HCT116 (cell line): ENCODE data around the gene SPTY2D1. TPM values are rescaled to one million over a fixed set of nuclear protein-coding genes. Genes with fewer than 3 reads are reported as not detected.

ENCODE experiments used
- ATAC-seq: fragments of 200-7000 bp; cut with Tn5 transposase; 2 replicates; pipeline ENCODE4 v1.9.1; 2020; ENCODE audit warnings: mild to moderate bottlenecking, moderate library complexity
- BruUV-seq: library from RNA; stranded (reverse); fragments of 400-500 nt; replicated peaks from 2 replicates; lab custom pipeline; 2021; lab: Mats Ljungman, UMichigan
- CTCF ChIA-PET: fragments of 300-600 bp; sonication (Branson Sonifier 250); formaldehyde crosslinking; loops from one replicate; lab custom pipeline; 2021; ENCODE audit warnings: antibody characterized with exemption; lab: Charles Lee
- POLR2A ChIA-PET: fragments of 300-600, 350-600 bp; sonication (Branson Sonifier 250); formaldehyde crosslinking; loops from one replicate; lab custom pipeline; 2021; ENCODE audit warnings: antibody characterized with exemption; lab: Charles Lee
- RAD21 ChIA-PET, 2 experiments: fragments of 300-600 bp; sonication (Branson Sonifier 250); formaldehyde crosslinking; loops; one replicate each; lab custom pipeline; 2023; ENCODE audit warnings: low total read pairs in 2 of 2; ENCODE audit not compliant: uncharacterized antibody in 2 of 2, unreplicated experiment in 2 of 2, low non-redundant PET in 1 of 2; lab: Charles Lee
- DNase-seq: peaks from one replicate; pipeline ENCODE4 v3.0.0-alpha.2; 2010; ENCODE audit warnings: low read depth, low spot score
- H2AFZ ChIP-seq: fragments of 200-600 bp; shearing (Covaris generic), sonication (generic); 2 replicates; pipeline ENCODE4 v1.6.1; 2017; ENCODE audit warnings: low read depth, mixed run types, mixed read lengths, antibody characterized with exemption, low read length; ENCODE audit not compliant: poor library complexity, severe bottlenecking
- H3K27ac ChIP-seq: 2 replicates; pipeline ENCODE4 v1.5.1; 2012; ENCODE audit warnings: low read depth, low read length
- H3K27me3 ChIP-seq: fragments of 200-600 bp; sonication (generic); 2 replicates; pipeline ENCODE4 v1.6.1; 2016; ENCODE audit warnings: mixed run types, low read length, mixed read lengths; ENCODE audit not compliant: insufficient read depth
- H3K36me3 ChIP-seq, 2 experiments: fragments of 200-500 bp in 1 of 2; fragments of 200-600 bp in 1 of 2; sonication (Bioruptor generic) in 1 of 2; sonication (generic) in 1 of 2; 2 replicates each; pipeline versions ENCODE4 v1.5.1 to v1.6.1; 2014 to 2016; ENCODE audit warnings: low read length in 2 of 2, inconsistent platforms in 1 of 2, mixed read lengths in 1 of 2, mixed run types in 1 of 2; ENCODE audit not compliant: insufficient read depth in 2 of 2, control insufficient read depth in 1 of 2
- H3K4me1 ChIP-seq, 2 experiments: fragments of 200-600 bp in 1 of 2; sonication (generic) in 1 of 2; 2 replicates each; pipeline versions ENCODE4 v1.5.1 to v1.6.1; 2012 to 2017; ENCODE audit warnings: low read length in 2 of 2, inconsistent platforms in 1 of 2, mild to moderate bottlenecking in 1 of 2, mixed read lengths in 1 of 2, mixed run types in 1 of 2, moderate library complexity in 1 of 2; ENCODE audit not compliant: insufficient read depth in 2 of 2, control insufficient read depth in 1 of 2
- H3K4me2 ChIP-seq: fragments of 200-600 bp; sonication (generic); 2 replicates; pipeline ENCODE4 v1.6.1; 2017; ENCODE audit warnings: mixed run types, low read length, mixed read lengths
- H3K4me3 ChIP-seq, 2 experiments: fragments of 200-600 bp in 1 of 2; sonication (generic) in 1 of 2; replicated peaks in 1 of 2; 2 replicates each; pipeline ENCODE4 v1.5.1; 2011 to 2016; ENCODE audit warnings: low read length in 2 of 2, control low read depth in 1 of 2, low read depth in 1 of 2, mild to moderate bottlenecking in 1 of 2, mixed read lengths in 1 of 2, mixed run types in 1 of 2
- H3K79me2 ChIP-seq: fragments of 200-600 bp; sonication (generic); 2 replicates; pipeline ENCODE4 v1.6.1; 2017; ENCODE audit warnings: mild to moderate bottlenecking, mixed run types, low read length, moderate library complexity, mixed read lengths; ENCODE audit not compliant: insufficient read depth
- H3K9ac ChIP-seq: fragments of 200-600 bp; sonication (generic); 2 replicates; pipeline ENCODE4 v1.6.1; 2016; ENCODE audit warnings: low read length, mixed read lengths
- H3K9me2 ChIP-seq: fragments of 200-600 bp; sonication (generic), shearing (Covaris generic); 2 replicates; pipeline ENCODE4 v1.6.1; 2017; ENCODE audit warnings: mixed run types, mild to moderate bottlenecking, moderate library complexity; ENCODE audit not compliant: insufficient read depth
- H3K9me3 ChIP-seq, 2 experiments: fragments of 200-500 bp in 1 of 2; fragments of 200-600 bp in 1 of 2; sonication (Bioruptor generic) in 1 of 2; sonication (generic) in 1 of 2; 2 replicates each; pipeline ENCODE4 v1.6.1; 2014 to 2017; ENCODE audit warnings: low read length in 2 of 2, mixed read lengths in 2 of 2, inconsistent platforms in 1 of 2, low read depth in 1 of 2, mild to moderate bottlenecking in 1 of 2, mixed run types in 1 of 2, moderate library complexity in 1 of 2; ENCODE audit not compliant: control insufficient read depth in 1 of 2, insufficient read depth in 1 of 2
- H4K20me1 ChIP-seq: fragments of 200-600 bp; sonication (generic), shearing (Covaris generic); 2 replicates; pipeline ENCODE4 v1.6.1; 2017; ENCODE audit warnings: mixed run types, mild to moderate bottlenecking, moderate library complexity; ENCODE audit not compliant: insufficient read depth
- CBX3 ChIP-seq: IDR thresholded peaks from 2 replicates; pipeline ENCODE4 v1.6.1; 2012; ENCODE audit warnings: low read depth
- CEBPB ChIP-seq: IDR thresholded peaks from 2 replicates; pipeline ENCODE4 v1.6.1; 2012; ENCODE audit warnings: low read depth
- CTCF ChIP-seq, 3 experiments: fragments of 200-600 bp in 1 of 3; sonication (generic) in 1 of 3; IDR thresholded peaks in 2 of 3; conservative IDR thresholded peaks in 1 of 3; 2 replicates each; pipeline ENCODE4 v1.5.1; 2012 to 2017; ENCODE audit warnings: low read depth in 2 of 3, low read length in 2 of 3, antibody characterized with exemption in 1 of 3, borderline replicate concordance in 1 of 3, control low read depth in 1 of 3, mild to moderate bottlenecking in 1 of 3, mixed read lengths in 1 of 3, mixed run types in 1 of 3, moderate library complexity in 1 of 3; ENCODE audit not compliant: insufficient read depth in 1 of 3
- EGR1 ChIP-seq: IDR thresholded peaks from 2 replicates; pipeline ENCODE4 v1.6.1; 2012; ENCODE audit warnings: low read depth
- ELF1 ChIP-seq: IDR thresholded peaks from 2 replicates; pipeline ENCODE4 v1.6.1; 2012; ENCODE audit warnings: low read depth, borderline replicate concordance
- EZH2 ChIP-seq: fragments of 200-600 bp; sonication (generic); IDR thresholded peaks from 2 replicates; pipeline ENCODE4 v1.6.1; 2017; ENCODE audit warnings: antibody characterized with exemption, mixed run types
- EZH2phosphoT487 ChIP-seq: fragments of 200-600 bp; IDR thresholded peaks from 2 replicates; pipeline ENCODE4 v1.6.1; 2018; ENCODE audit warnings: antibody characterized with exemption, borderline replicate concordance
- JUND ChIP-seq: IDR thresholded peaks from 2 replicates; pipeline ENCODE4 v1.6.1; 2012
- MAX ChIP-seq: IDR thresholded peaks from 2 replicates; pipeline ENCODE4 v1.6.1; 2012
- POLR2A ChIP-seq: IDR thresholded peaks from 2 replicates; pipeline ENCODE4 v1.7.0; 2011; ENCODE audit warnings: borderline replicate concordance; ENCODE audit not compliant: insufficient read depth, insufficient read length; ENCODE audit errors: extremely low read depth
- POLR2AphosphoS5 ChIP-seq: IDR thresholded peaks from 2 replicates; pipeline ENCODE4 v1.6.1; 2011; ENCODE audit warnings: mild to moderate bottlenecking, low read depth, low read length, moderate library complexity
- RAD21 ChIP-seq: IDR thresholded peaks from 2 replicates; pipeline ENCODE4 v1.6.1; 2012; ENCODE audit warnings: low read depth, mild to moderate bottlenecking
- SIN3A ChIP-seq: IDR thresholded peaks from 2 replicates; pipeline ENCODE4 v1.6.1; 2012; ENCODE audit warnings: low read depth
- SP1 ChIP-seq: IDR thresholded peaks from 2 replicates; pipeline ENCODE4 v1.6.1; 2012; ENCODE audit warnings: low read depth
- SRF ChIP-seq: IDR thresholded peaks from 2 replicates; pipeline ENCODE4 v1.6.1; 2012; ENCODE audit warnings: low read depth
- YY1 ChIP-seq: IDR thresholded peaks from 2 replicates; pipeline ENCODE4 v1.6.1; 2011; ENCODE audit warnings: low read length, low read depth, moderate library complexity, mild to moderate bottlenecking; ENCODE audit not compliant: insufficient replicate concordance; ENCODE audit errors: extremely low read depth
- ZBTB33 ChIP-seq: IDR thresholded peaks from 2 replicates; pipeline ENCODE4 v1.6.1; 2011; ENCODE audit warnings: mild to moderate bottlenecking, low read length, moderate library complexity; ENCODE audit not compliant: insufficient replicate concordance; ENCODE audit errors: extremely low read depth
- ZFX ChIP-seq: fragments of 450-650 bp; IDR thresholded peaks from 2 replicates; pipeline ENCODE4 v1.6.1; 2017
- ZNF274 ChIP-seq: fragments of 200-500 bp; sonication (Bioruptor generic); IDR thresholded peaks from 2 replicates; pipeline ENCODE4 v1.6.1; 2014; ENCODE audit warnings: mild to moderate bottlenecking, low read depth, low read length, inconsistent platforms
- intact Hi-C: fragments of 100-400 bp; cut with micrococcal nuclease; formaldehyde crosslinking; loops from 2 replicates; pipeline ENCODE4 v1.10.0; 2022
- total RNA-seq: library from RNA; stranded (reverse); gene quantifications from one replicate; pipeline ENCODE4 v1.2.1, GENCODE V29; 2021; ENCODE audit not compliant: unreplicated experiment
- TF ChIP-seq, protein P1 (sequence below): IDR thresholded peaks from 2 replicates; pipeline ENCODE4 v1.6.1; 2012

Gene SPTY2D1
- total RNA-seq, 1 experiment from 2014 or later = 19.7 TPM

GRCh38 chr11:18614667-18615066, 19.5 kb downstream of the SPTY2D1 start (continued):
- TF ChIP-seq YY1 = no peak
- TF ChIP-seq ZFX = no peak

GRCh38 chr11:18612394-18612793, 21.7 kb downstream of the SPTY2D1 start:
- no peaks in the 10 kb centered on the region for H3K4me1 ChIP-seq
- intact Hi-C loops = no loop called here
- DNase-seq (no peak), ATAC-seq (no peak)
- CTCF ChIA-PET = no interaction called here
- no peaks in the 10 kb centered on the region for H3K27me3 ChIP-seq
- H4K20me1 ChIP-seq = no peaks in the 10 kb centered on the region
- no peak overlapping the region for H3K4me3 ChIP-seq
- H2AFZ ChIP-seq = no peak overlapping the region
- no peaks in the 10 kb centered on the region for H3K9me2 ChIP-seq
- H3K9ac ChIP-seq = no peak overlapping the region
- POLR2A ChIA-PET = no interaction called here
- BruUV-seq = no TSS peak
- peaks cover 16 to 28% of the 10 kb centered on the region in 2 experiments; a peak in 2 of 4 replicates for H3K36me3 ChIP-seq
- RAD21 ChIA-PET = no interaction called here
- no peak overlapping the region for H3K27ac ChIP-seq
- H3K9me3 ChIP-seq = no peaks in the 10 kb centered on the region
- H3K4me2 ChIP-seq = no peak overlapping the region
- peaks cover 3% of the 10 kb centered on the region; the same call in 1 of the 2 replicates for H3K79me2 ChIP-seq
- no peak for TF ChIP-seq CEBPB
- no peak for TF ChIP-seq SP1
- no peak for TF ChIP-seq SIN3A
- TF ChIP-seq YY1 = no peak
- TF ChIP-seq POLR2A = no peak
- TF ChIP-seq, protein P1, sequence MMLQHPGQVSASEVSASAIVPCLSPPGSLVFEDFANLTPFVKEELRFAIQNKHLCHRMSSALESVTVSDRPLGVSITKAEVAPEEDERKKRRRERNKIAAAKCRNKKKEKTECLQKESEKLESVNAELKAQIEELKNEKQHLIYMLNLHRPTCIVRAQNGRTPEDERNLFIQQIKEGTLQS = no peak
- no peak for TF ChIP-seq EZH2
- TF ChIP-seq ZNF274 = no peak
- TF ChIP-seq ZBTB33 = no peak
- TF ChIP-seq JUND = no peak
- no peak for TF ChIP-seq POLR2AphosphoS5
- no peak for TF ChIP-seq RAD21
- TF ChIP-seq SRF = no peak
- TF ChIP-seq EGR1 = no peak
- no peak for TF ChIP-seq ZFX
- no peak for TF ChIP-seq CTCF (IDR thresholded peaks at IDR 0.05 in 2 of 3, conservative IDR thresholded peaks at IDR 0.05 in 1 of 3; ENCODE audit: borderline replicate concordance in 1 of 3, insufficient read depth in 1 of 3, low read depth in 2 of 3, low read length in 2 of 3)
- TF ChIP-seq MAX = no peak
- TF ChIP-seq EZH2phosphoT487 = no peak
- TF ChIP-seq CBX3 = no peak
- no peak for TF ChIP-seq ELF1
